HL-60/S4 treated with phorbol 12-myristate 13-acetate at 8.2 ng/mL for 4 days and 3 days (cell line): Measurements from ENCODE around the gene SRF.

ENCODE experiments used
- in situ Hi-C: fragments of 300-500 bp; cut with MboI; formaldehyde crosslinking; loops from 2 replicates; pipeline ENCODE4 v1.15.0; 2022; ENCODE audit warnings: low sequenced_read_pairs

The SRF gene

GRCh38 chr6:43181621-43181941 is 10.5 kb downstream of the SRF start:
- in situ Hi-C loops = no loop called here

DNA sequence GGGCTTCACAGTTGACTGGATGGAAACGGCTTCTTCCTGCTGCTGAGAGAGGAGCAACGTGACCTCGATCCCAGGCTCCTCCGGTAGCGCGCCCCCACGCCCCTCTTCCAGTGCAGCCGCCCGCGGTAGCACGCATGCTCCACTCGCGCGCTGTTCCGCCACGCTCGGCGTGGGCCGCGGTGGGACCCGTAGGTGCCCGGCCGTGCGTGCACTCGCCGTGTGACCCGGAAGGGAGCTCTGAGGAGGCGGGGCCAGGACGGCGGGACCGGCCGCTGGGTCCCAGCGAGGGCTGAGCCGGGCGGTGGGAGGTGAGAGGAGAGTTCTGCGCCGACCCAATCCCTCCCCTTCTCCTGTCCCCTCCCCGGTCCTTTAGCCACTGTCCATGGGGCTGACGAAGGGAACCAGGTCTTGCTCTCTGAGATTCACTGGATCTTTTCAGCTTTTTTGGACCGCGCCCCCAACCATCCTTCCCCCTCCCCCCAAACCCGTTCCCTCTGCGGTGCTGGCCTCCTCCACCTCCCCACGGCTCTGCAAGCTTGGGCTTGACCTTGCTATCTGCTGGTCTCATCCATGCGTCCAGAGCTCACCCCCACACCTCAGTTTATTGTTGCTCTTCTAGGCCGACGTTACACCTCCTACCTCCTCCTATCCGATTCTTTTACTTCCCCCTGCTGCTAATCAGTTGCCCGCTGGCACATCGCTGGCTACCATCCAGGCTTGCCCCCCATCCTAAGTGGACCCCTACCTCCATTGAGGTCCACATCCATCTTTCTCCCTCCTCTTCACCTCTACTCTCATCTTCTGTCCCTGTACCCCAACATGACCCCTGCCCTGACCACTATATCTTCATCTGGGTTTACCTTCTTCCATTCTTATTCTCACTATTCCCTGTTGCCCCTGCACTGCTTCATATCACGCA is 11.1 kb downstream of the SRF start, which contains the start of gene CUL9:
TSS of gene CUL9 (plus strand) at position 255 of the 919 bp plus-strand sequence. CDS start 2,115 bp downstream, outside the sequence.
- in situ Hi-C loops = no loop called here

- in situ Hi-C loops = no loop called here
These were observed 12.4 kb downstream of the SRF start for GRCh38 chr6:43183441-43183840.

GRCh38 chr6:43184268-43184985 is 13.4 kb downstream of the SRF start:
- in situ Hi-C loops = no loop called here

GRCh38 chr6:43185391-43185985 is 14.4 kb downstream of the SRF start:
- in situ Hi-C loops = no loop called here

DNA sequence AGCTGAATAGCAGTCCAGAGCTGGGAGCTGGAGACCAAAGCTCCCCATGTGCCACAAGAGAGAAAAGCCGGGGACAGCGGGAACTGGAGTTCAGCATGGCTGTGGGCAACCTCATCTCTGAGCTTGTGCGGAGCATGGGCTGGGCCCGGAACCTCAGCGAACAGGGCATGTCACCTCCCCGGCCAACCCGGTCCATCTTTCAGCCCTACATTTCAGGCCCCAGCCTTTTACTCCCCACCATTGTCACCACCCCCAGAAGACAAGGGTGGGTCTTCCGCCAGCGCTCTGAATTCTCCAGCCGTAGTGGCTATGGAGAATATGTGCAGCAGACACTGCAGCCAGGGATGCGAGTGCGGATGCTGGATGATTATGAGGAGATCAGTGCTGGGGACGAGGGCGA is 14.9 kb downstream of the SRF start:
- in situ Hi-C loops = no loop called here

GRCh38 chr6:43186706-43187105 is 15.6 kb downstream of the SRF start:
- in situ Hi-C loops = no loop called here

DNA sequence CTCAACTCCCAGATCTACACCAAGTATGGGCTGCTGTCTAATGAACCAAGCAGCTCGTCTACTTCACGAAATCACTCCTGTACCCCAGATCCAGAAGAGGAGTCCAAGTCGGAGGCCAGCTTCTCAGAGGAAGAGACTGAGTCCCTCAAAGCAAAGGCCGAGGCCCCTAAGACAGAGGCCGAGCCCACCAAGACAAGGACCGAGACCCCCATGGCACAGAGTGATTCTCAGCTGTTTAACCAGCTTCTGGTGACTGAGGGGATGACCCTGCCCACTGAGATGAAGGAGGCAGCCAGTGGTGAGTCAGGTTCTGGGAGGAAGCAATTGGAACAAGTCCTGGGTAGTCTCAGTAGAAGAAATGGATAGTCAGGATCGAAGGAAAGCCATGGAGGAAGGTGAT is 16.8 kb downstream of the SRF start:
- in situ Hi-C loops = no loop called here

DNA sequence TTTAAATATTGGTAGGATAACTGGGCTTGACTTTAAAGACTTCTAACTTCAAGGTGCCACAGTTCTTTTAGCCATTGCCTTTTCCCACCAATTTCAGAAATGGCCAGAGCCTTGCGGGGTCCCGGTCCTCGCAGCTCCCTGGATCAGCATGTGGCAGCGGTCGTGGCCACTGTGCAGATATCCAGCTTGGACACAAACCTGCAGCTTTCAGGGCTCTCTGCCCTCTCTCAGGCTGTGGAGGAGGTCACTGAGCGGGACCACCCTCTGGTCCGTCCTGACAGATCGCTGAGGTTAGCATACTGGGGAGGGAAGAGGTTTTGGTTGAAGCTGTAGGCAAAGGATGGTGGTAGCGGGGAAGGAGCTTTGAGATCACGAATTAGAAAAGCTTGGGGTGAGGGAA is 17.4 kb downstream of the SRF start:
- in situ Hi-C loops = no loop called here

DNA sequence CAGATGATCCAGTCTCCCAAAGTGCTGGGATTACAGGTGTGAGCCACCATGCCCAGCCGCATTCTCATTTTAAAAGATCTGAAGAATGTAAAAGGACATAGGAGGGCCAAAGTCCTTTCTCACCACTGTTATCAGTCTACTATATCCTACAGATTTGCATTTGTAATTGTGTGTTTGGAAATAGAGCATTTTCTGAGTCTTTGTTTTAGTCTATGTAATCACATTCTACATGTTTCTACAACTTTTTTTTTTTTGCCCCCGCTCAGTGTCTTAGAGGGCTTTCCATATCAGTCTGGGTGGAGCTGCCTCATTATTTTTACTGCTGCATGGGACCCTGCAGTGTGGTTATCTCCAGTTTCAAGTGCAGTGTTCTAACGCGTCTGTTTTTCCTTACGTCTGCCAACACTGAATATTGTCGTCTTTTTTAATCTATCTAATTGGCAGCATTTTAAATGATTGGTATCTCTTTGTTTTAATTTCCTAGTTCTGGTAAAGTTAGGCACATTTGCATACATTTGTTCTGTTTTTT is 18.8 kb downstream of the SRF start:
- in situ Hi-C loops = no loop called here

- in situ Hi-C loops = no loop called here
These were observed 21.8 kb downstream of the SRF start for GRCh38 chr6:43192911-43193310.

DNA sequence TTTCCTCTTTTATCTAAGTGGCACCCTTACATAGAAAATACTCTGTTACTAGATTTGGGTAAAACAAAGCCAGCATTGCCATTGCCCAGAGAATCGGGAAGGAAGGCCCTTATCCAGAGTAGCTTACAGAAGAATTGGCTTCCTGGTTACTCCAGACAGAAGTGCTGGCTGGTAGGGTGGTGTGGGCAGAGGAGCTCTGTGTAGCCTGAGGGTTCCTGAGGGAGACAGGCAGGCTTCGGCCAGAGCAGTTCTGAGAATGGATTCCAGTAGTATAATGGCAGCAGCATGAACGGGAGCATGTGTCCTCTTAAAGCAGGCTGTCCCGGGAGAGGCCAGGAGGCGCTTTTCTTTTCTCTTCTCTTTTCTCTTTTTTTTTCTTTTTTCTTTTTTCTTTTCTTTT is 22.9 kb downstream of the SRF start:
- in situ Hi-C loops = no loop called here

DNA sequence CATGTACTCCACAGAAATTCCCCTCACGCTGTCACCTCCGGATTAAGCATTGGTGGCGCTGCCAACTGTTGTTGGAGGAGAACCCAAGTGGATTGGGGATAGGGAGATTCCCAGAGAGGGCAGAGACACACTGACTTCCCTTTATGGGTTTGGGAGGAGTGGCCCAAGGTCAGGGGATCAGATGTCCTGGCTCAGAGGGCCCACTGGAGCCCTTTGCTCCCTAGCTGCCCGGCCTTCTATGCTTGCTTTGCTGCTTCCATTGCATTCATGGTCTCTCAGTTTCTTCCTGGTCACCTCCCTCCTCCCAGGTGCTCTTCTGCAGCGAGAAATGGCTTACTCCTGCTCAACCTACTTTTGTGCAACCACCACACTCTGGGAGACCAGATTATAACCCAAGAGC is 25.3 kb downstream of the SRF start:
- in situ Hi-C loops = no loop called here

DNA sequence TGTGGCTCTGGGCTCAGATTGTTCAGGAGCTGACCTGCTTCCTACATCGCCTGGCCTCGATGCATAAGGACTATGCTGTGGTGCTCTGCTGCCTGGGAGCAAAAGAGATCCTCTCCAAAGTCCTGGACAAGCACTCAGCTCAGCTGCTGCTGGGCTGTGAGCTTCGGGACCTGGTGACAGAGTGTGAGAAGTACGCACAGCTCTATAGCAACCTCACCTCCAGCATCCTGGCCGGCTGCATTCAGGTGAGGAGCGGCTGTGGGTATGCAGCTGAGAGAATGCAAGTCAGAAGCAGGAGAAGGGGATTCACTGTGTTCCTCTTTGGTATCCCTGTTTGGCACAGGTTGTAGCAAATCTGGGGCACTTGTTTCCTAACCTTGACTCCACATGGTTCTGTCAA is 28.8 kb downstream of the SRF start:
- in situ Hi-C loops = no loop called here

- in situ Hi-C loops = no loop called here
These were observed 29.5 kb downstream of the SRF start for GRCh38 chr6:43200541-43200940.

DNA sequence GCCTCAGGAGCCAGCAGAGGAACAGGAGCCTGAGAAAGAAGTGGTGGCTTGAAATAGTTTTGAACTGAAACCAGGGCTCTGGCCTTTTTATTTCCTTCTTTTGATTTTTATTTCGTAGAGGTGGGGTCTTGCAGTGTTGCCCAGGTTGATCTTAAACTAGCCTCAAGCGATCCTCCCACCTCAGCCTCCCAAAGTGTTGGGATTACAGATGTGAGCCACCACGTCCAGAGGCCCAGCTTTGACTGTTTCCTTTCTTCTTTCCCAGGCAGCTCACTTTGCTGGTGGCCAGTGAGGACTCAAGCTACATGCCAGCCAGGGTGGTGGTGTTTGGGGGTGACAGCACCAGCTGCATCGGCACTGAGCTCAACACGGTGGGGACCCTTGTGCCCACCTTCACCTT is 31.4 kb downstream of the SRF start:
- in situ Hi-C loops = no loop called here

DNA sequence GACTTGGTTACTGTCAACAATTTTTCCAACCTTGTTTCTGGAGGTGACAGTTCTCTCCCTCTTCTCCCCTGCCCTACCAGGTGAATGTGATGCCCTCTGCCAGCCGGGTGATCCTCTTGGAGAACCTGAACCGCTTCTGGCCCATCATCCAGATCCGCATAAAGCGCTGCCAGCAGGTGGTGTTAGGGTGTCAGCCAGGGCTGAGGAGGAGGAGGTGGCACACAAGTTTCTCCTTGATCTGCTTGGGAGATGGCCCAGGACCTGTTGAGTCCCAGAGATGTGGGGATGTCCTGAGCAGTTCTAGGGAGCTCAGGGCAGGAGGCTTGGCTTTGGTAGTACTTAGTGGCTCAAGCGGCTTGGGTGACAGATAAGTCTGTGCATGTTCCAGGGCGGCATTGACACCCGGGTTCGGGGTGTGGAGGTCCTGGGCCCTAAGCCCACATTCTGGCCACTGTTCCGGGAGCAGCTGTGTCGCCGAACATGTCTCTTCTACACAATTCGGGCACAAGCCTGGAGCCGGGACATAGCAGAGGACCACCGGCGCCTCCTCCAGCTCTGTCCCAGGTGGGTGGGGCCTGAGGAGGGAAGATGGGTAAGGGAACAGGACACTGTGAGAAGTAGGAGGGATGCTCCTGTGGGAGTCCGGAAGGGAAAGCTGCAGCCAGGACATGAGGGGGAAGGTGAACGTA is 32.1 kb downstream of the SRF start:
- in situ Hi-C loops = no loop called here

- in situ Hi-C loops = no loop called here
These were observed 32.6 kb downstream of the SRF start for GRCh38 chr6:43203718-43204095.

GRCh38 chr6:43204271-43205105 is 33.4 kb downstream of the SRF start:
- in situ Hi-C loops = no loop called here

- in situ Hi-C loops = no loop called here
These were observed 34.8 kb downstream of the SRF start for GRCh38 chr6:43205849-43206248.
